Activated CD4-positive, alpha-beta T cell treated with anti-CD3 and anti-CD28 coated beads for 48 hours (primary cell): Measurements from ENCODE around the gene UBE2O.

ENCODE experiments used
- DNase-seq: peaks from one replicate; pipeline ENCODE4 v3.0.0-alpha.2; 2020

The UBE2O gene

GRCh38 chr17:76484228-76484725, 31.3 kb upstream of the UBE2O start:
- no peak for DNase-seq

GRCh38 chr17:76481071-76481655, 28.2 kb upstream of the UBE2O start:
- no peak for DNase-seq

- DNase-seq, result no peak
Observed at GRCh38 chr17:76480632-76481031, 27.7 kb upstream of the UBE2O start.

- DNase-seq, result no peak
Observed at GRCh38 chr17:76479515-76480060, 26.6 kb upstream of the UBE2O start.

DNA sequence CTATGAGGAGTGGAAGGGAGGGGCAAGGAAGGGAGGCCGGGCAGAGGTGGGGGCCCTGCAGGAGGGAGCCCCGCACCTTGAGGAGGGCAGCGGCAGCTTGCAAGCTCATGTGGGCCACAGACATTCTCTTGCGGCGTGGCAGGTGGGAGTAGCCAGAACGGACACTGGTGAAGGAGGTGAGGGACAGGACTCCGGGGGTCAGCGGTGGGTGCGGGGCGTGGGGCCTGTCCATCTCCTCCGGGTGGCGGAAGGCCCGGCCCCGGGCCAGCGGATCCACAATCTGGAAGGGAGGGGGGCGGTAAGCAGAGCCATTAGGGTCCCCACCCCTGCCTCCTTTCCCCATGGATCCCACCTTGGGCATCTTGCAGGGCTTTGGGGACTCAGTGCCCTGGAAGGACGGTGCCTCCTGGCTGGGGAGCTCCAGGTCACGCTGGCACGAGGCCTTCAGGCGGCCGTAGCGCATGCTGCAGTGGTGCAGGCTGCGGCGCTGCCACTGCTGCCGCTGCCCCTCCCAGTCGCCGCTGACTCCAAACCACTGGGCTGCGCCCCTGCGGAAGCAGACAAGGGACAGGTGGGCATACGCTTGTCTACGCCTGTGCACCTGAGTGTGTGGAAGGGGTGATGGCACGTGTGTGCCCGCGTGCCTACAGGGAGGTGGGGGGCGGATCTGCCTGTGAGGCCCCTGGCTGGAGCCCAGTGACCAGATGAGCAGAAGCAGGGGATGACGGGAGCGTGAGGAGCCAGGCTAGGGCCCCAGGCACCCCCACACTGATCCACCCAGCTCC, 26.0 kb upstream of the UBE2O start:
- DNase-seq, result no peak

DNA sequence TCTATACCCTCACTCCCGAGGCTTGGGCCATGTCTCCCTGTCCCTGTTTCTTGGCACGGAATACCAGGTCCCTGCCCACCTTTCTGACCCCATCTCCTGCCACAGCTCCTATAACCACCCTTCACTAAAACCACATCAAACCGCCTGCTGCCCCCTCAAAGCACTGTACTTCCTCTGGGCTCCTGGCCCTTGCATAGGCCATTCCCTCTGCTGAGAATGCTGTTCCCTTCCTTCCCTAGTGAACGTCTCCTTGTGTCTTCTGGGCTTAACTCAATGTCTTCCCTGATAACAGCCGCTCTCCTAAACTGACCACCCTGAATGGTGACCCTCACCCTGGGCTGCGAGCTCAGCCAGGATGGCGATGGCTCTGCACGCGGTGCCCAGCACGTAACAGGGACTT, 25.1 kb upstream of the UBE2O start:
- DNase-seq, result no peak

- no peak for DNase-seq
Observed at GRCh38 chr17:76477576-76477975, 24.6 kb upstream of the UBE2O start.

- no peak for DNase-seq
Observed at GRCh38 chr17:76476736-76477135, 23.8 kb upstream of the UBE2O start.

- DNase-seq, result no peak
Observed at GRCh38 chr17:76475302-76475701, 22.4 kb upstream of the UBE2O start.

DNA sequence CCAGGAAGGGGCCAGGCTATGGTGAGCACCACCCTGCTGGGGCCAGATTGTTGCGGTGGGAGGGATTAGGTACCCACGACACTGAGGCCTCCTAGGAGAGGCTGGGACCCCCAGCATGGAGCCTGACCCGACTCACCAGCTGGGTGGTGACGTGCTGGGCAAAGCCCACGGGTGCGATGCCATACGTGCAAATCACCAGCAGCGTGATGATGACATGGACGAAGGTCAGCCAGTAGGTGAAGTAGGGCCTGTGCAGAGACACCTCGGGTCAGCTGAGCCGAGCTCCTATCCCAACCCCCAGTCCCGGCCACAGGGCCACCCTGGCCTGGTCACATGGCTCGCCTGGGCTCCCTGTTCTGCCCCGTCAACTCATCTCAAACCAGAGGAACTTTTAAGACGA, 21.9 kb upstream of the UBE2O start:
- DNase-seq, result no peak

- DNase-seq, result no peak
Observed at GRCh38 chr17:76474238-76474637, 21.3 kb upstream of the UBE2O start.

DNA sequence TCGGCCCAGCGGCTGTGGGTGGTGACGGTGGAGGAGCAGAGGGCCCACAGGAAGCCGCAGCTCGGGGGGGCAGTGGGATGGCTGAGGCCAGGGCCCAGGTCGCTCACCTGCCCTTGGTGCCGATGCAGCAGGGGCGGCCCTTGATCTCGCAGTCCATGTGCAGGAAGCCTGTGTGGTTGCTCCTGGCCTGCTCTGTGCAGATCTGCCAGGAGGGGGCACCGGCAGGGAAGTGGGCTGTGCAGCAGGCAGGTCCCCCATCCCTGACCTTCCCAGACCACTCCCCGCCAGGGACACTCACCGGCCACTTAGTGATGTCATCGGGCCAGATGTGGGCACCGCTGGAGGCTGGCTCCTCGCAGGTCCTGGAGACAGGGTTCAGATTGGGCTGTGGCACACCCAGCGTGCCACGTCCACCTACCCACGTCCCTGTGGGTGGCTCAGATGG, 20.6 kb upstream of the UBE2O start:
- peak; percentile 24 for DNase-seq

DNA sequence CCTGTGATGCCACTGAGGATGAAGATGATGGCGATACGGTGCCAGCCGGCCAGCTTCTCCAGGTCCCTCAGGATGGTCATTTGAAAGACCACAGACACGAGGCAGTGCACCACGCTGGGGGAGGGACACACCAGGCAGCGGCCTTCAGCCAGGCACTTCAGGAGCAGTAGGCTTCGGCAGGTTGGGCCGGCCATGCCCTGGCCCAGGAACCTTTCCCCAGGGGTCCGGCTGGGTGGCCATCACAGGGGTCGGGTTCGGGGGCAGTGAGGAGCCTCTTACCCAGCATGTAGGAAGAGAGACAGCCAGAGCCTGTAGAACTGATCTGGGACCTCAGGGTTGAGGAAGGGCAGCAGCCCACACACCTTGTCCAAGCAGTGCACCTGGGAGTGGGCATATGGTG, 19.8 kb upstream of the UBE2O start:
- DNase-seq, result no peak

- DNase-seq, result no peak
Observed at GRCh38 chr17:76472258-76472645, 19.3 kb upstream of the UBE2O start.

- no peak for DNase-seq
Observed at GRCh38 chr17:76471498-76472257, 18.7 kb upstream of the UBE2O start.

- no peak for DNase-seq
Observed at GRCh38 chr17:76469991-76470739, 17.2 kb upstream of the UBE2O start.

GRCh38 chr17:76469076-76469990, 16.4 kb upstream of the UBE2O start:
- no peak for DNase-seq

DNA sequence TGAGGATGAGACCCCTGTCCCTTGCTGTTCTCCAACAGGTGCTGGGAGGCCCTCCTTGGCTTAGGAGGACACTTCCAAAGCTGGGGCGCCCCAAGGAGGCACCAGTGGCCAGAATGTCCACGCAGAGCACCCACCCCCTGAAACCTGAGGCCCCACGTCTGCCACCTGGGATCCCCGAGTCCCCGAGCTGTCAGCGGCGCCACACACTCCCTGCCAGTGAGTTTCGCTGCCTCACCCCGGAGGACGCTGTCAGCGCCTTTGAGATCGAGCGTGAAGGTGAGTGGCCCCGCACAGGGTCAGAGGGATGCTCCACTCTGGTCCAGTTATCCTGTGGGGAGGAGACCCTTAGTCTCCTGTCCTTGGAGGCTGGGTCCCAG, 15.7 kb upstream of the UBE2O start:
- DNase-seq, result no peak

DNA sequence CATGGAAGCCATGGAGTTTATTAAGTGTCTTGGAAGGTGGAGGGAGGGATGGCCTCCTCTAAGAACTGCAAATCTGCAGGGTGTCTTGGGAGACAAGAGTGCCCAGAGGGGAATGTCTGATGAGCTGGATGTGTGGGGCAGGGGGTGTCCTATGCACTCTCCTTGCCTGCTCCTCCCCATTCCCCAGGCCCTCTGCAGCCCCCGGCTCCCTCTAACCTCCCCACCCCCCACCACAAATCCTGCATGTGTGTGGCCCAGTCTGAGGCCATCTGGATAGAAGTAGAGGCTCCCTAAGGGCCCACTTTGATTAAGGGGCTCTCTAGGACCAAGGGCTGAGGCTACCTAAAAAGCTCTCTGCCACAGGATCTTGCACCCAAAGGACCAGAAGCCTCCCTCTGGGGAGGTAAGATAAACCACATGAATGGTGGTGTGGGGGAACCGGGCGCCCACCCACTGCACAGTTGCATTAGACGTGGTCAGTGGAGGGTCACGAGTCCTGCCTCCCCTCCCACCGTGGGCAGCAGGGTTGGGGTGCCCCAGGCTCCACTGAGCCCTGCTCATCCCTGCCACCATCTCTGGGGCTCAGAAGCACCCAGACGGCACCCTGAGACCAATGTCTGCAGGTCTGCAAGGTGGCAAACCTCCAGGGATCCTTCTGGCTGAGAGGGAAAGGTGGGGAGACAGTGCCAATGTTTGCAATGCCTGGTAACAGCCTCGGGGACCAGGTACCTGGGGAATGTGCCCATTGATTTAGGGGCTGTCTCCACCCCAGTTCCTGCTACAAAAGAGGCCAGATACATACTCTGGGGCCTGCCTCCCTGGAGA, 15.1 kb upstream of the UBE2O start:
- no peak for DNase-seq

DNA sequence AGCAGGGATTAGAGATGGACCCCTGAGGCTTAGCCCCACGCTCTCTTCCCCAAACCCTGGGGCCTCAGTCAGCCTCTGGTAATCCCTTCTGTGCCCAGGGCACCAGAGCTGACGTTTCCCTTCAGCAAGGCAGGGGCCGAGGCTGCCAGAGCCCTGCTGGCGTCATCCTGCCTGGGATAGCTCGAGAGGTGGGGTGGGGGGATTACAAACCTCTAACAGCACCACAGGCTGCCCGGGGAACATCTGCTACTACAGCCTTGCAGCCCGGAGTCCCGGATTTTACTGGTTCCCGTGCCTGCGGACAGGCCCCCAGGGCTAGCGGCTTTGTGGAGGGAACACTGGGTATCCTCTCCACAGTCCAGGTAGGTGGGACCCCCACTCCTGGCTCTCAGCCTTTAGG, 14.4 kb upstream of the UBE2O start, which contains the start of gene AANAT:
AANAT (plus strand) TSS at position 238 of the 400 bp plus-strand sequence. CDS start 1,144 bp downstream, outside the sequence.
- no peak for DNase-seq

- DNase-seq, result no peak
Observed at GRCh38 chr17:76466775-76467130, 13.8 kb upstream of the UBE2O start.
